HL-60 (cell line): ENCODE data around the gene MED28.

Experiments used
- GABPA ChIP-seq: IDR thresholded peaks from 2 replicates; pipeline ENCODE4 v1.6.1; 2012; ENCODE audit warnings: low read depth
- POLR2AphosphoS5 ChIP-seq: IDR thresholded peaks from 2 replicates; pipeline ENCODE4 v1.6.1; 2012; ENCODE audit warnings: low read depth
- SPI1 ChIP-seq: IDR thresholded peaks from 2 replicates; pipeline ENCODE4 v1.6.1; 2012; ENCODE audit warnings: low read depth, mild to moderate bottlenecking, borderline replicate concordance
- TF ChIP-seq, protein P1 (sequence below): IDR thresholded peaks from one replicate; pipeline ENCODE4 v1.5.1; 2011; ENCODE audit warnings: low read length, control low read depth, inconsistent platforms; ENCODE audit not compliant: insufficient read depth
- TF ChIP-seq, protein P2 (sequence below): IDR thresholded peaks from 2 replicates; pipeline ENCODE4 v1.6.1; 2012; ENCODE audit warnings: low read depth; ENCODE audit not compliant: insufficient replicate concordance

GRCh38 chr4:17605236-17605635 lies 9.2 kb upstream of the MED28 start:
- TF ChIP-seq, protein P1, sequence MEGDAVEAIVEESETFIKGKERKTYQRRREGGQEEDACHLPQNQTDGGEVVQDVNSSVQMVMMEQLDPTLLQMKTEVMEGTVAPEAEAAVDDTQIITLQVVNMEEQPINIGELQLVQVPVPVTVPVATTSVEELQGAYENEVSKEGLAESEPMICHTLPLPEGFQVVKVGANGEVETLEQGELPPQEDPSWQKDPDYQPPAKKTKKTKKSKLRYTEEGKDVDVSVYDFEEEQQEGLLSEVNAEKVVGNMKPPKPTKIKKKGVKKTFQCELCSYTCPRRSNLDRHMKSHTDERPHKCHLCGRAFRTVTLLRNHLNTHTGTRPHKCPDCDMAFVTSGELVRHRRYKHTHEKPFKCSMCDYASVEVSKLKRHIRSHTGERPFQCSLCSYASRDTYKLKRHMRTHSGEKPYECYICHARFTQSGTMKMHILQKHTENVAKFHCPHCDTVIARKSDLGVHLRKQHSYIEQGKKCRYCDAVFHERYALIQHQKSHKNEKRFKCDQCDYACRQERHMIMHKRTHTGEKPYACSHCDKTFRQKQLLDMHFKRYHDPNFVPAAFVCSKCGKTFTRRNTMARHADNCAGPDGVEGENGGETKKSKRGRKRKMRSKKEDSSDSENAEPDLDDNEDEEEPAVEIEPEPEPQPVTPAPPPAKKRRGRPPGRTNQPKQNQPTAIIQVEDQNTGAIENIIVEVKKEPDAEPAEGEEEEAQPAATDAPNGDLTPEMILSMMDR: no peak
- TF ChIP-seq, protein P2, sequence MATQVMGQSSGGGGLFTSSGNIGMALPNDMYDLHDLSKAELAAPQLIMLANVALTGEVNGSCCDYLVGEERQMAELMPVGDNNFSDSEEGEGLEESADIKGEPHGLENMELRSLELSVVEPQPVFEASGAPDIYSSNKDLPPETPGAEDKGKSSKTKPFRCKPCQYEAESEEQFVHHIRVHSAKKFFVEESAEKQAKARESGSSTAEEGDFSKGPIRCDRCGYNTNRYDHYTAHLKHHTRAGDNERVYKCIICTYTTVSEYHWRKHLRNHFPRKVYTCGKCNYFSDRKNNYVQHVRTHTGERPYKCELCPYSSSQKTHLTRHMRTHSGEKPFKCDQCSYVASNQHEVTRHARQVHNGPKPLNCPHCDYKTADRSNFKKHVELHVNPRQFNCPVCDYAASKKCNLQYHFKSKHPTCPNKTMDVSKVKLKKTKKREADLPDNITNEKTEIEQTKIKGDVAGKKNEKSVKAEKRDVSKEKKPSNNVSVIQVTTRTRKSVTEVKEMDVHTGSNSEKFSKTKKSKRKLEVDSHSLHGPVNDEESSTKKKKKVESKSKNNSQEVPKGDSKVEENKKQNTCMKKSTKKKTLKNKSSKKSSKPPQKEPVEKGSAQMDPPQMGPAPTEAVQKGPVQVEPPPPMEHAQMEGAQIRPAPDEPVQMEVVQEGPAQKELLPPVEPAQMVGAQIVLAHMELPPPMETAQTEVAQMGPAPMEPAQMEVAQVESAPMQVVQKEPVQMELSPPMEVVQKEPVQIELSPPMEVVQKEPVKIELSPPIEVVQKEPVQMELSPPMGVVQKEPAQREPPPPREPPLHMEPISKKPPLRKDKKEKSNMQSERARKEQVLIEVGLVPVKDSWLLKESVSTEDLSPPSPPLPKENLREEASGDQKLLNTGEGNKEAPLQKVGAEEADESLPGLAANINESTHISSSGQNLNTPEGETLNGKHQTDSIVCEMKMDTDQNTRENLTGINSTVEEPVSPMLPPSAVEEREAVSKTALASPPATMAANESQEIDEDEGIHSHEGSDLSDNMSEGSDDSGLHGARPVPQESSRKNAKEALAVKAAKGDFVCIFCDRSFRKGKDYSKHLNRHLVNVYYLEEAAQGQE: no peak
- no peak for TF ChIP-seq POLR2AphosphoS5
- TF ChIP-seq GABPA: no peak
- no peak for TF ChIP-seq SPI1
